ENCODE data around the gene RAP1B. TPM values are rescaled to one million over a fixed set of nuclear protein-coding genes. Genes with fewer than 3 reads are reported as not detected.
A peak's percentile ranks its signal among the peaks of the same experiment; 100 is the strongest.

Gene RAP1B
- polyA plus RNA-seq, 1 donor = 253 TPM

DNA sequence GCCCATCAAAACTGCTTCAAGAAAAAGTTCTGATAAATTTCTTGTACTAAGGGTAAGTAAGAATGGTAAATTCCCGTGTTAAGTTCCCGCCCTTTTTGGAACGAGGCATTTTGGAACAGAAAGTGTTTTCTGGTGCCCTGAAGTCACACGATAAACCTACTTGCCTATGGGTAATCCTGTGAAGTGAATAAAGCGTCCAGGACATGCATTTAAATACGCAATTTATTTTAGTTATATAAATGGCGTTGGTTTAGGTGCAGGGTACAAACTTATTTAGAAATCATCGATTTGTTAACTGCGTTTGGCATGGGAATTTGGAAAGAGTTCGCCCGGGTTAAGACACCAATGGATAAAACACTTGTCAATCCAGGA is 715 bp upstream of the RAP1B start:
- no peaks in the 10 kb centered on the region for H3K9me3 ChIP-seq (ENCODE audit: control insufficient read depth, low read depth, low read length)
- DNase-seq = peak in 1 of 2 donors; percentile 11
- no peaks in the 10 kb centered on the region for H3K27me3 ChIP-seq (ENCODE audit: control insufficient read depth, insufficient read depth, low read length)
- no peaks in the 10 kb centered on the region for H3K4me1 ChIP-seq (ENCODE audit: control insufficient read depth, insufficient read depth, low read length)
- peaks cover 2% of the 10 kb centered on the region for H3K36me3 ChIP-seq (ENCODE audit: control insufficient read depth, insufficient read depth, low read length)
- WGBS (ENCODE audit: insufficient coverage, low lambda C conversion rate) = no CpG with 5 or more reads among the region's 11 CpGs
- H3K4me3 ChIP-seq (ENCODE audit: low read length) = peak overlapping the region; percentile 57
- H3K27ac ChIP-seq (ENCODE audit: low read length) = peak overlapping the region; percentile 85

DNA sequence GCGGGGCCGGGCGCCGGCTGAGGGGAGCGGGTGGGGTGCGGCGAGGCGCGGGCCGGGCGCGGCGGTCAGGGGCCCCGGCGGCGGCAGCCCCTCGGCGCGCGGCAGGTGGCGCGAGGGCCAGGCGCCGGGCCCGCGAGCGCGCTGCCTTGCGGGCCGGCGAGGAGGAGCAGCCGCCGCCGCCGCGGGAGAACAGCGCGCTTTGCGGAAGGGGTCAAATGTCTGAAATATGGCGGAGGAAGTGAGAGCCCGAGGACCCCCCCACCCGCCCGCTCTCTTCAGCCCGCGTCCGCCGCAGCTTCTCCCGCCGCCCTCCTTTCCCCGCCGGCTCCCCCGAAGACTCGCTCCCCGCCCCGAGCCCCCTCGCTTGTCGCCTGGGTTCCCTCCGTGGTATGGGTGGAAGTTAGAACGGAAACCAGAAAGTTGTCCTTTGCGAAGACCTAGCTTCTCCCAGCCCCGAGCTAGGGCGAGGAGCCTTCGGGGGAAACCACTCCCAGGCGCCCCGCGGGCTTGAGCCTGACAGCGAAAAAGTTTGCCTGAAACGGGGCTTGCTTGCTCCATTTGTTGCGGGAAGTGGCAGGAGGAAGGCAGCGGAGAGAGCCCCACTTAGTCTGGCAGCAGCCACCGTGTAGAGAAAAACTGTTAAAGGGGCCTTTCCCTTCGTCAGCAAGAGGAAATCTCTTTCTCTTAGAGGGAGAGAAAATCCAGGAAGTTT is 551 bp downstream of the RAP1B start:
- WGBS (ENCODE audit: insufficient coverage, low lambda C conversion rate) = no CpG with 5 or more reads among the region's 72 CpGs
- H3K9me3 ChIP-seq (ENCODE audit: control insufficient read depth, low read depth, low read length) = no peaks in the 10 kb centered on the region

GRCh38 chr12:68611806-68612160 is 1.1 kb downstream of the RAP1B start:
- Histone ChIP-seq H3K27ac (ENCODE audit: low read length) (peak overlapping the region; percentile 100), H3K4me3 (ENCODE audit: low read length) (peak overlapping the region; percentile 81), H3K4me1 (ENCODE audit: control insufficient read depth, insufficient read depth, low read length) (peaks cover 2% of the 10 kb centered on the region), H3K36me3 (ENCODE audit: control insufficient read depth, insufficient read depth, low read length) (peaks cover 2% of the 10 kb centered on the region), H3K9me3 (ENCODE audit: control insufficient read depth, low read depth, low read length) (no peaks in the 10 kb centered on the region), H3K27me3 (ENCODE audit: control insufficient read depth, insufficient read depth, low read length) (no peaks in the 10 kb centered on the region)
- WGBS (ENCODE audit: insufficient coverage, low lambda C conversion rate) = 17% methylated on average over 1 of the region's 8 CpGs
- no peak for DNase-seq

More for the DNA sequence above, 551 bp downstream of the RAP1B start:
- peaks cover 2% of the 10 kb centered on the region for H3K36me3 ChIP-seq (ENCODE audit: control insufficient read depth, insufficient read depth, low read length)
- no peaks in the 10 kb centered on the region for H3K27me3 ChIP-seq (ENCODE audit: control insufficient read depth, insufficient read depth, low read length)
- peak overlapping the region; percentile 100 for H3K27ac ChIP-seq (ENCODE audit: low read length)
- H3K4me3 ChIP-seq (ENCODE audit: low read length) = peak overlapping the region; percentile 81
- DNase-seq = peak; percentile 33 to 68
- peaks cover 2% of the 10 kb centered on the region for H3K4me1 ChIP-seq (ENCODE audit: control insufficient read depth, insufficient read depth, low read length)

DNA sequence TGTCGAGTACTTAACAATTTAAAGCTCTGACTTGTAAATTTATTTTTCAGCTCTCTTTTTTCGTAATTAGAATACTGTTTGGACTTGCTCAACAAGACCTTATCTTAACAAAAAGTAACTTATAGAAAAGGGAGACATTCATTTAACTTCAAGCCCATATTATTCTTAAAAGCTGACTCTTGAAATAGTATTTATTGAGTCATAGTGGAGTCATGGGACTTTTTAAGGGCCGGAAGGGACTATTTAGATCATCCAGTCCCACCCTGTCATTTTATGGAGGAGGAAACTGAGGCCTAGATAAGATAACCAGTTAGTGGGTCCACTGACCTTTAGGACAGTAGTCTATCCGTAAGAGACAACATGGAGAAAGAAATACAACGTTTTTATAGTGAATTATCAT is 1.5 kb downstream of the RAP1B start:
- Histone ChIP-seq H3K27ac (ENCODE audit: low read length) (peak overlapping the region; percentile 100), H3K36me3 (ENCODE audit: control insufficient read depth, insufficient read depth, low read length) (peaks cover 2% of the 10 kb centered on the region), H3K9me3 (ENCODE audit: control insufficient read depth, low read depth, low read length) (no peaks in the 10 kb centered on the region), H3K27me3 (ENCODE audit: control insufficient read depth, insufficient read depth, low read length) (no peaks in the 10 kb centered on the region), H3K4me3 (ENCODE audit: low read length) (peak overlapping the region; percentile 81), H3K4me1 (ENCODE audit: control insufficient read depth, insufficient read depth, low read length) (peaks cover 2% of the 10 kb centered on the region)
- peak; percentile 72 to 89 for DNase-seq
- 0% methylated on average over 2 of the region's 5 CpGs for WGBS (ENCODE audit: insufficient coverage, low lambda C conversion rate)

GRCh38 chr12:68612697-68613096 is 2.0 kb downstream of the RAP1B start:
- peaks cover 2% of the 10 kb centered on the region for H3K4me1 ChIP-seq (ENCODE audit: control insufficient read depth, insufficient read depth, low read length)

DNA sequence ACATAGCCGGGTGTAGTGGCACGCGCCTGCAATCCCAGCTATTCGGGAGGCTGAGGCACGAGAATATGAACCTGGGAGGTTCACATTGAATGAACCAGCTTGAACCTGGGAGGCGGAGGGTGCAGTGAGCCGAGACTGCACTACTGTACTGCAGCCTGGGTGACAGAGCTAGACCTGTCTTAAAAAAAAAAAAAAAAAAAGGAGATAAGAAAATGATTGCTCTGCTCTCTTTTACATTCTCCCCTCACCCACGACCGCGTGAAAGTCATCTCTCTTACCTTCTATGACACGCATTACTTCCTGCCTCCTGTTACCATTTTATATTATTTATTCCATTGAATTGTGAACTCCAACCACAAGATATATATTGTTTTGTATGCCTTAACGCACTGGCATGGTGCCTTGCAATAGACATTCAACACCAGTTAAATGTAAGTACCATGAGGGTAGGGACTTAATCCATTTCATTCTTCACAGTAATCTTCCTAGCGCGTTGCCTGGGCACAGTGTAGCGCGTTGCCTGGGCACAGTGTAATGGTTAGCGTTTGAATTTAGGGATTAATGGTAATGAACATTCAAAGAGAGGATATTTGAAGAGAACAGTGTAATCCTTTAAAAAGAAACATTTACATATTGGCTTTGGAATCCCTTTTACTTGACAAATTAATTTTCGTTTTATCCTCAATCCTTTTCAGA is 2.7 kb downstream of the RAP1B start:
- Histone ChIP-seq H3K36me3 (ENCODE audit: control insufficient read depth, insufficient read depth, low read length) (peaks cover 2% of the 10 kb centered on the region), H3K4me1 (ENCODE audit: control insufficient read depth, insufficient read depth, low read length) (peaks cover 2% of the 10 kb centered on the region), H3K4me3 (ENCODE audit: low read length) (peak overlapping the region; percentile 81), H3K9me3 (ENCODE audit: control insufficient read depth, low read depth, low read length) (no peaks in the 10 kb centered on the region), H3K27ac (ENCODE audit: low read length) (peak overlapping the region; percentile 100), H3K27me3 (ENCODE audit: control insufficient read depth, insufficient read depth, low read length) (no peaks in the 10 kb centered on the region)
- DNase-seq = peak; percentile 55 to 75
- 88% methylated on average over 1 of the region's 18 CpGs for WGBS (ENCODE audit: insufficient coverage, low lambda C conversion rate)

More at GRCh38 chr12:68612697-68613096, 2.0 kb downstream of the RAP1B start:
- Histone ChIP-seq H3K9me3 (ENCODE audit: control insufficient read depth, low read depth, low read length) (no peaks in the 10 kb centered on the region), H3K27ac (ENCODE audit: low read length) (peak overlapping the region; percentile 100), H3K27me3 (ENCODE audit: control insufficient read depth, insufficient read depth, low read length) (no peaks in the 10 kb centered on the region), H3K36me3 (ENCODE audit: control insufficient read depth, insufficient read depth, low read length) (peaks cover 2% of the 10 kb centered on the region), H3K4me3 (ENCODE audit: low read length) (peak overlapping the region; percentile 81)
- DNase-seq = peak; percentile 11 to 69
- WGBS (ENCODE audit: insufficient coverage, low lambda C conversion rate) = 46% methylated on average over 2 of the region's 6 CpGs

- Histone ChIP-seq H3K27me3 (ENCODE audit: control insufficient read depth, insufficient read depth, low read length) (no peaks in the 10 kb centered on the region), H3K36me3 (ENCODE audit: control insufficient read depth, insufficient read depth, low read length) (peaks cover 4% of the 10 kb centered on the region), H3K9me3 (ENCODE audit: control insufficient read depth, low read depth, low read length) (no peaks in the 10 kb centered on the region), H3K4me3 (ENCODE audit: low read length) (peak overlapping the region; percentile 81), H3K4me1 (ENCODE audit: control insufficient read depth, insufficient read depth, low read length) (peaks cover 5% of the 10 kb centered on the region), H3K27ac (ENCODE audit: low read length) (peak overlapping the region; percentile 100)
- peak in 1 of 2 donors; percentile 24 for DNase-seq
- WGBS (ENCODE audit: insufficient coverage, low lambda C conversion rate) = 10% methylated on average over 2 of the region's 5 CpGs
Measured at GRCh38 chr12:68614105-68614679, 3.5 kb downstream of the RAP1B start.

DNA sequence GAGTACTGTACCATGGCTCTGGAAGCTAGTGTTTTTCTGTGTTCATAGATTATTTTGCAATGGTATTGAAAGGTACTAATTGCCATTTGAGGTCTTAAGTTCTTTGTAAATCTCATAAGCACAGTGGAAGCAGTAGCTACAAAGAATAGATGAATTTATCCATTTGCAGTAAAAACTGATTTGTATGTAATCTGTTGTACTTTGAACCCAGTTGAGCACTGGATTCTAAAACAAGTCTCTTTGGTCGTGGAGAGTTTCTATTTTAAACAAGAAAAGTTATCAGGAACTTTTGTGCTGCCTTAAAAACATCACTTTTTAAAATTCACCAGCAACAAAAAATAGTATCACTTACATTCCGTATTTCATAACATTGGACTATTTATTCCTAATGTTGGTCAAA is 4.1 kb downstream of the RAP1B start:
- peak overlapping the region; percentile 100 for H3K27ac ChIP-seq (ENCODE audit: low read length)
- no peaks in the 10 kb centered on the region for H3K9me3 ChIP-seq (ENCODE audit: control insufficient read depth, low read depth, low read length)
- peak in 1 of 2 donors; percentile 55 for DNase-seq
- peak overlapping the region; percentile 81 for H3K4me3 ChIP-seq (ENCODE audit: low read length)
- H3K27me3 ChIP-seq (ENCODE audit: control insufficient read depth, insufficient read depth, low read length) = no peaks in the 10 kb centered on the region
- H3K36me3 ChIP-seq (ENCODE audit: control insufficient read depth, insufficient read depth, low read length) = peaks cover 4% of the 10 kb centered on the region
- WGBS (ENCODE audit: insufficient coverage, low lambda C conversion rate) = 43% methylated on average over 1 of the region's 2 CpGs
- peaks cover 5% of the 10 kb centered on the region for H3K4me1 ChIP-seq (ENCODE audit: control insufficient read depth, insufficient read depth, low read length)

- 80% methylated on average over 1 of the region's 4 CpGs for WGBS (ENCODE audit: insufficient coverage, low lambda C conversion rate)
- DNase-seq = no peak
- Histone ChIP-seq H3K9me3 (ENCODE audit: control insufficient read depth, low read depth, low read length) (no peaks in the 10 kb centered on the region), H3K4me3 (ENCODE audit: low read length) (no peak overlapping the region), H3K27me3 (ENCODE audit: control insufficient read depth, insufficient read depth, low read length) (no peaks in the 10 kb centered on the region), H3K36me3 (ENCODE audit: control insufficient read depth, insufficient read depth, low read length) (peaks cover 7% of the 10 kb centered on the region), H3K27ac (ENCODE audit: low read length) (no peak overlapping the region), H3K4me1 (ENCODE audit: control insufficient read depth, insufficient read depth, low read length) (peaks cover 5% of the 10 kb centered on the region)
Measured at GRCh38 chr12:68617160-68617926, 6.6 kb downstream of the RAP1B start.

- no peaks in the 10 kb centered on the region for H3K9me3 ChIP-seq (ENCODE audit: control insufficient read depth, low read depth, low read length)
- H3K4me1 ChIP-seq (ENCODE audit: control insufficient read depth, insufficient read depth, low read length) = peaks cover 5% of the 10 kb centered on the region
- DNase-seq = no peak
- H3K4me3 ChIP-seq (ENCODE audit: low read length) = no peak overlapping the region
- peaks cover 5% of the 10 kb centered on the region for H3K36me3 ChIP-seq (ENCODE audit: control insufficient read depth, insufficient read depth, low read length)
- H3K27ac ChIP-seq (ENCODE audit: low read length) = no peak overlapping the region
- no peaks in the 10 kb centered on the region for H3K27me3 ChIP-seq (ENCODE audit: control insufficient read depth, insufficient read depth, low read length)
Measured at GRCh38 chr12:68619541-68619940, 8.8 kb downstream of the RAP1B start.

Data from large intestine (tissue), 3 donors.